Activated T-helper 17 cell treated with anti-CD3 and anti-CD28 coated beads, Interleukin-2, amount 50 U/mL, for 72 hours (primary cell): ENCODE results near the gene PDCD4. TPM values are rescaled to one million over a fixed set of nuclear protein-coding genes. Genes with fewer than 3 reads are reported as not detected.

Experiments
- ATAC-seq: fragments of 150-1000 bp; cut with Tn5 transposase; replicated peaks from 2 replicates; pipeline ENCODE4 v1.10.0; 2021; ENCODE audit warnings: mild to moderate bottlenecking, moderate library complexity
- H3K27ac Mint-ChIP-seq: one replicate; pipeline ENCODE4 v1.8.0; 2022; ENCODE audit warnings: mixed read lengths
- H3K27me3 Mint-ChIP-seq: one replicate; pipeline ENCODE4 v1.8.0; 2022; ENCODE audit warnings: mixed read lengths
- H3K36me3 Mint-ChIP-seq: one replicate; pipeline ENCODE4 v1.8.0; 2022; ENCODE audit warnings: low read depth, mild to moderate bottlenecking, mixed read lengths
- H3K4me1 Mint-ChIP-seq: one replicate; pipeline ENCODE4 v1.8.0; 2022; ENCODE audit warnings: mixed read lengths
- H3K4me3 Mint-ChIP-seq: one replicate; pipeline ENCODE4 v1.8.0; 2022; ENCODE audit warnings: mild to moderate bottlenecking, mixed read lengths
- H3K9me3 Mint-ChIP-seq: one replicate; pipeline ENCODE4 v1.8.0; 2022; ENCODE audit warnings: mixed read lengths
- total RNA-seq, 2 donors: library from RNA; stranded (reverse); gene quantifications; one replicate each; pipeline ENCODE4 v1.2.3, GENCODE V29; 2022

Gene PDCD4
- total RNA-seq, 2 donors from 2014 or later = 59.0 to 140 TPM

DNA sequence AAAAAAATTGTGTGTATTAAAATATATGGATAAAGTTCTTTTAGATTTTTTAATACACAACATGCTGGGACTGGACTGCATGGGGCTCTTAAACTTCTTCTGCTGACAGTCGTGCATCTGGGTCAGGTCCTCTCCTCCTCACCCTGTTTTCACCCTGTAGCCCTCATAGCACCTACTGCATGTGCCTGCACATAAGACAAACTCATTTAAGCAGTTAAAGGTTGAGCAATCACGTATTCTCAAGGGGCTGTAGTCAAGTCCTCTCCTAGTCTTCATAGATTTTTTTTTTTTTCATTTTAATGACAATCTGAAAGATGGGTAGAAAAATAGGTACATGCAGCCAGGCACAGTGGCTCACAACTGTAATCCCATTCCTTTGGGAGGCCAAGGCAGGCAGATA lies 23.6 kb upstream of the PDCD4 start:
- ATAC-seq = no peak
- H3K27ac Mint-ChIP-seq = no peak overlapping the region
- H3K9me3 Mint-ChIP-seq = peaks cover 3% of the 10 kb centered on the region
- no peaks in the 10 kb centered on the region for H3K27me3 Mint-ChIP-seq
- peaks cover 34% of the 10 kb centered on the region for H3K4me1 Mint-ChIP-seq
- H3K4me3 Mint-ChIP-seq = no peak overlapping the region
- no peaks in the 10 kb centered on the region for H3K36me3 Mint-ChIP-seq

DNA sequence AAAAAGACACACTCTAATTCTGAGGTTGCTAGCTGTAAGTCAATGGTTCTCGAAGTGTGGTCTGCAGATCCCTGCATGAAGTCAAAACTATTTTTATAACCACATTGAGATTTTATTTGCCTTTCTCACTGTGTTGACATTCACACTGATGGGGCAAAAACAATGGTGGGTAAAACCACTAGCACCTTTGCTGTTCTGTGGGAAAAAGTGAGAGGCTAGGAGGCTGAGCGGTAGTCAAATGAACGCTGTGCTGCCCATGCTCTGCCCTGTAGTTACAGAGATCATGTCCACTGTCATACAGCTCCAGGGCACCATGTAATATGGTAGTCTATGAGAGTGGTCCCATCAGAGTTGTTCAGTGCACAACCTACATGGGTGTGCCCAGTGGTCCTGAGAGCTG lies 21.6 kb upstream of the PDCD4 start:
- no peak overlapping the region for H3K4me3 Mint-ChIP-seq
- H3K9me3 Mint-ChIP-seq = no peaks in the 10 kb centered on the region
- no peaks in the 10 kb centered on the region for H3K27me3 Mint-ChIP-seq
- ATAC-seq = no peak
- H3K36me3 Mint-ChIP-seq = no peaks in the 10 kb centered on the region
- no peak overlapping the region for H3K27ac Mint-ChIP-seq
- H3K4me1 Mint-ChIP-seq = peaks cover 42% of the 10 kb centered on the region

- Mint-ChIP-seq H3K4me1 (peaks cover 42% of the 10 kb centered on the region), H3K4me3 (peak overlapping the region; percentile 48), H3K27me3 (no peaks in the 10 kb centered on the region), H3K36me3 (no peaks in the 10 kb centered on the region), H3K9me3 (no peaks in the 10 kb centered on the region), H3K27ac (peak overlapping the region; percentile 13)
- no peak for ATAC-seq
Observed at GRCh38 chr10:110851020-110851612, 20.6 kb upstream of the PDCD4 start.

DNA sequence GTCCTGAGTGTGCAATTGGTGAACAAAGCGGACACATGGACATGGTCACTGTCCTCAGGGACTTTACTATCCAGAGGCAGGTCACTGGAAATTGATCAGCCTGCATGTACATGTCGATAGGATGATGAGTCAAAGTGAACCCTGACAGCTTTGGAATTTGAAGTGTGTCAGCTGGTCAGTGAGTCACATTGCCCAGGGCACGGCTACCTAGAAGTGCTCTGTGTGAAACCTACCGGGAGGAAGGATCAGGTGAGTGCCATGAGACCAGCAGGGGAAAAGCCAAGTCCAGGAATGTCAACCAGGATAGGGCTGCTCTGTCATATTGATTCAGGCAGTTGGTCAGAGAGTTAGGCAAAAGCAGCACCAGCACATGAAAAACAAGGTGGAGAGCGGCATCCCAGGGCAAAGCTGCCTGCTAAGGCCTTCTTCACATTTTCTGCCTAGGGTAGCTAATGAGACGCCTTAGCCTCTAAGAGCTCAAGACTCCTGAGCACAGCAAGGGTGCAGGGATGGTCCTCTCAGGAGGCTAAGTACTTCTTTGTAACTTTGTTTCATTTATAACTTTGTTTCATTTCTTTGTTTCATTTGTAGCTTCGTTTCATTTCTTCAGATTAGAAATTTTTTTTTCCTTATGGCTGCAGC lies 19.4 kb upstream of the PDCD4 start:
- Mint-ChIP-seq H3K27ac (peak overlapping the region; percentile 73), H3K9me3 (no peaks in the 10 kb centered on the region), H3K36me3 (no peaks in the 10 kb centered on the region), H3K4me3 (peak overlapping the region; percentile 73), H3K4me1 (peaks cover 42% of the 10 kb centered on the region), H3K27me3 (no peaks in the 10 kb centered on the region)
- peak; percentile 95 for ATAC-seq

- peaks cover 45% of the 10 kb centered on the region for H3K4me1 Mint-ChIP-seq
- no peaks in the 10 kb centered on the region for H3K9me3 Mint-ChIP-seq
- peak overlapping the region; percentile 73 for H3K27ac Mint-ChIP-seq
- peak overlapping the region; percentile 73 for H3K4me3 Mint-ChIP-seq
- no peaks in the 10 kb centered on the region for H3K36me3 Mint-ChIP-seq
- ATAC-seq = peak; percentile 33
- H3K27me3 Mint-ChIP-seq = no peaks in the 10 kb centered on the region
Observed at GRCh38 chr10:110852947-110853346, 18.8 kb upstream of the PDCD4 start.

DNA sequence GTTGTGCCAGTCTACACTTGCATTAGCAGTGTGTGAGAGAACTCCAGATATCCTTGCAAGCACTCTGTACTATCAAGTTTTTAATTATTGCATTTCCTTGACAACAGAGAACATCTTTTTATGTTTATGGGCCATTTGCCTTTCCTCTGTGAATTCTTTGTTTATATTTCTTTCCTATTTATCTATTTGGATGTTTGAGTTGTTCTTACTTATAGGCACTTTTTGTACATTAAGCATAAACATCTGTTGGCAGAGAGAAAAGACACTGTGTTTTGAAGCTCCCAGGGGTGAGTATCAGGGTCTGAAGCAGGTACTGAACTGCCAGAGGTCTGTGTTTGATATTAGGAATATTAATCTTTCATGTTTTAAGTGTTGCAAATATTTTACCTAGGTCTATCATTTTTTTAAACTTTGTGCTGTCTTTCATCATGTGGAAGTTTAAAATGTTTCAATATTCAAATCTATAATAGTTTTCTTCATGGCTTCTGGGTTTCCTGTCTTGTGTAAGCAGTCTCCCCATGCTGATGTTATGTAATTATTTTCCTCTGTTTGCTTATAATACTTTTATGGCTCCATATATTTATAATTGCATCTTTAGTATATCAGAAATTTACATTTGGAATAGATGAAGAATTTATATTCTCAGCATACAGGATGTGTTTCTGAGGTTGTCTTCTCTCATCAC lies 17.7 kb upstream of the PDCD4 start:
- Mint-ChIP-seq H3K27ac (peak overlapping the region; percentile 73), H3K9me3 (peaks cover 4% of the 10 kb centered on the region), H3K4me1 (peaks cover 48% of the 10 kb centered on the region), H3K27me3 (no peaks in the 10 kb centered on the region), H3K4me3 (peak overlapping the region; percentile 73), H3K36me3 (no peaks in the 10 kb centered on the region)
- no peak for ATAC-seq

DNA sequence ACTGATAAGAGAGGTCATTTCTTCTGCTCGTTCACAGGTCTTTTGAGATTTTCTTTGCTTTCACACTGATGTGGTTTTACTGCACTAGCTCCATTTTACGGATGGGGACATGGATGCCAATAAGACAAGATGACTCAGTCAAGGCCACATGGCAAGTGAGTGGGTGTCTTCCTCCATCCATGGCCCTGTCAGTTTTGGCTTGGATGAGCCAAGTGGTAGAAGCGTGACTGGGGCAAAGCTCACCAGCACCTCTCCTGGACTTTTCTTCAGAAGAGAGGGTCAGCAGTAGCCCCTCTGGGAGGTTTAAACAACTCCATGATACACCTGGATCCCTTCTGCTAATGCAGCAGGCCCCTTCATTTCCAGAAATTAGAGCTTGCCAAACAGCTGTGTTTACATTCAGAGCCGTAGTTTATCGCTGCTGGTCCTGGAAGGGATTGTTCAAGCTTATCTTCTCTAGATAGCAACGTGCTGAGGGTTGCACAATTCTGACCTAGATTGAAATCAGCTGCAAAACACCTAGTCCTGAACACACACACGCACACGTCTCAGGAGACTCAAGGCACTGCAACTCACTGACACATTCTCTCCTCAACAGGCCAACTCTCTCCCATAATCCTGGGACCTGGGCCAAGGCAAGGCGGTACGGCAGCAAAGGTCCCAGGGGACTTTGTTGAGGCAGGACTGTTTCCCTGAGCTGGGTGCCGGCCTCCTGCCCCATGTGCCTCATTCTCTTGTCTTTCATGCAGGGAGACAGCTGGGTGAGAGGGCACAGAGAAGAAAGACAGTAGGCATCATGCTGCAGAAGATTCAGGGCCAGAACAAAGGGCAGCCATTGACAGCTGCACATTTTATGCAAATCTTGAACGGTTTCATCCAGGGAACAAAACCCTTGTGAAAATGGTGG lies 14.2 kb upstream of the PDCD4 start:
- H3K4me3 Mint-ChIP-seq = peak overlapping the region; percentile 67
- H3K36me3 Mint-ChIP-seq = no peaks in the 10 kb centered on the region
- peak overlapping the region; percentile 75 for H3K27ac Mint-ChIP-seq
- peaks cover 4% of the 10 kb centered on the region for H3K9me3 Mint-ChIP-seq
- H3K4me1 Mint-ChIP-seq = peaks cover 53% of the 10 kb centered on the region
- peak; percentile 61 for ATAC-seq
- H3K27me3 Mint-ChIP-seq = no peaks in the 10 kb centered on the region

DNA sequence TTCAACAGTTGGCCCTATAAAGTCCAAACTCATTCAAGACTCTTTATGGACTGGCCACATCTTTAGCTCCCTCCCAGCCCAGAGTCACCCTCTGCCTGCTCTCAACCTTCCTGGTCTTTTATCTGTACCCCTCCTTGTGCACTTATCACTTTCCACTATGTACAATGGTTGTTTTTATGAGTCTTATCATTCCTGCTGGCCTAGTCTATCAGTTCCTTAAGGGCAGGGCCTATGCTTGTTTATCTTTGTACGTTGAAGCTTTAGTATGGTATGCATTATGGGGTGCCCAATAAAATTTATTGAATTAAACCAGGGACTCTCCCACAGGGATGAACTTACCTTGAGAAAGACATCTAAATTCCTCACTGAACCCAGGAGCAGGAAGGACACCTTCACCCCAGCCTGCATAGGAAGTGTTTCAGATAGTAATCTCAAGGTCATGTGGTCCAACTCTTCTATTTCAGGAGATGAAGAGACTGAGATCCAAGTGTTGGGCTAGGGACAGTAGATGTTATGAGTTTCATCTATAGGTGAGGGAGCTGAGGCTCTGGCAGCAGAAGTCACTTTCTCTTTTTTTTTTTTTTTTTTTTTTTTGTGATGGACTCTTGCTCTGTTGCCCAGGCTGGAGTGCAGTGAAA lies 13.3 kb upstream of the PDCD4 start:
- peak overlapping the region; percentile 75 for H3K27ac Mint-ChIP-seq

GRCh38 chr10:110859206-110859972 lies 12.3 kb upstream of the PDCD4 start:
- Mint-ChIP-seq H3K9me3 (peaks cover 4% of the 10 kb centered on the region), H3K36me3 (no peaks in the 10 kb centered on the region), H3K4me3 (peak overlapping the region; percentile 90), H3K27me3 (no peaks in the 10 kb centered on the region), H3K27ac (peak overlapping the region; percentile 97), H3K4me1 (peaks cover 52% of the 10 kb centered on the region)
- ATAC-seq = no peak

More for the DNA sequence above, 13.3 kb upstream of the PDCD4 start:
- no peaks in the 10 kb centered on the region for H3K36me3 Mint-ChIP-seq
- peak overlapping the region; percentile 67 for H3K4me3 Mint-ChIP-seq
- no peak for ATAC-seq
- peaks cover 4% of the 10 kb centered on the region for H3K9me3 Mint-ChIP-seq
- no peaks in the 10 kb centered on the region for H3K27me3 Mint-ChIP-seq
- peaks cover 52% of the 10 kb centered on the region for H3K4me1 Mint-ChIP-seq

DNA sequence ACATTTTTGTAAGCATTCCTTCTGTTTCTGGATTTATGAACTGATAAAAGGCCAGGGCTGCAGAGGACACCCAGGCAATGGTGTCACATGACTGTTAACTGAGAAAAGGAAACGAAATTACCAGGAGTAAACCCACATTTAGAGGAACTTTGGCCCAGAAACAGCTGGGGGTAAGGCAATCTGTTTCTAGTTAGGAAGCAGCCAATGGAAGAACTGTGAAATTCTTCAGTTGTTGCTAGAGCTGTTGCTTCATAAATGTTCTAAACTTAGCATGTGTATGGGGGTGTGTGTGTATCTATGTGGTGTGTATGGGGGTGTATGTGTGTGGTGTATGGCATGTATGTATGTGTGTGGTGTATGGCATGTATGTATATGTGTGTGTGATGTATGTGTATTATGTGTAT lies 11.8 kb upstream of the PDCD4 start:
- H3K9me3 Mint-ChIP-seq = peaks cover 4% of the 10 kb centered on the region
- peak overlapping the region; percentile 90 for H3K4me3 Mint-ChIP-seq
- no peaks in the 10 kb centered on the region for H3K36me3 Mint-ChIP-seq
- no peaks in the 10 kb centered on the region for H3K27me3 Mint-ChIP-seq
- H3K4me1 Mint-ChIP-seq = peaks cover 57% of the 10 kb centered on the region
- H3K27ac Mint-ChIP-seq = peak overlapping the region; percentile 97
- ATAC-seq = no peak

DNA sequence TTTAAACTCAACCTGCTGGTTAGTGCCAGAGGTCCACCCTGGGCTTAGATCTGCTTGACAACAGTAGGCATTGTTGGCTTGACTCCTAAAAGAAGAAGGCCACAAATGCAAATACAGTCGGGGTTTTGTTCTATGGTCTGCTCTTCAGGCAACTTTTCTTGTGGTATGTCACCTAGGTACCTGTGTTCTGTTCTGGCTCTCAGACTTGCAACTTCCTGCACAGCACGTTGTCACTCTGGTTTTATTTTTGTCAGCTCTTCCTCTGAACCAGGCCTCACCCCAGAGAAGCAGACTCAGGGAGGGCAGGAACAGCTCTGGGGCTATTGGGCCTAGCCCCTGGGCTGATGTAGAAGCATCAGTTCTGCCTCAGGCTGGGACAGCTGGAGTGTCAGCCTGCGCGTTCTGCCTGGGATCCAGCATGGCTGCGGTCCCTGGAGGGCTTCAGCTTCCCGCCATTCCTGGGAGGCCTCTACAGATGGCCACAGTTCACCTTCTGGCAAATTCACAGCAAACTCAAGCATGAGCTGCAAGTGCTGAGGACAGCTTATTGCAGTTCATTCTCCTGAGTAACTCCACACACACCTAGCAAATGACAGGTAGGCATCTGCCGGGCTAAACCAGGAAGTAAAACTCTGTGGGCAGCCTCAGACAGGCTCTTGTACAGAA lies 11.0 kb upstream of the PDCD4 start:
- peak; percentile 45 for ATAC-seq

DNA sequence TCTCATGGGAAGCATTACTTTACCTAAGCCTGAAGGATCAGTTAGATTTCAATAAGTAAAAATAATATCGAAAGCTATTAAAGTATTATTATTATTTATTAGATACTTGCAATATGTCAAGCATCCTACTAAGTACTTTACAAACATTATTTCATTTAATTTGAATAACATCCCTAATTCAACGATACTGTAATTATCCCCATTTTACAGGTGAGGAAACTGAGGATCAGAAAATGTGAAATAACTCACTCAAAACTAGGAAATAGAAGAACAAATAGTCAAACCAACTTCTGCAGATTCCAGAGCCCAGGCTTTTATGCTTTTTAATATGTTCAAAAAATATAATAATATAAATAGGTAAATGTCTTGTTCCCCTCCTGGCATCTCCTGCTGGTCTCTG lies 10.3 kb upstream of the PDCD4 start:
- Mint-ChIP-seq H3K27ac (peak overlapping the region; percentile 97), H3K27me3 (no peaks in the 10 kb centered on the region), H3K4me1 (peaks cover 72% of the 10 kb centered on the region), H3K9me3 (peaks cover 4% of the 10 kb centered on the region), H3K4me3 (peak overlapping the region; percentile 90), H3K36me3 (no peaks in the 10 kb centered on the region)
- no peak for ATAC-seq

More for the DNA sequence above, 11.0 kb upstream of the PDCD4 start:
- H3K27ac Mint-ChIP-seq = peak overlapping the region; percentile 97
- H3K36me3 Mint-ChIP-seq = no peaks in the 10 kb centered on the region
- H3K4me3 Mint-ChIP-seq = peak overlapping the region; percentile 90
- H3K4me1 Mint-ChIP-seq = peaks cover 64% of the 10 kb centered on the region
- H3K9me3 Mint-ChIP-seq = peaks cover 4% of the 10 kb centered on the region
- H3K27me3 Mint-ChIP-seq = no peaks in the 10 kb centered on the region
